ENCODE data around the gene ANKLE2. TPM values are rescaled to one million over a fixed set of nuclear protein-coding genes. Genes with fewer than 3 reads are reported as not detected.
A peak's percentile ranks its signal among the peaks of the same experiment; 100 is the strongest.

Gene ANKLE2
- total RNA-seq, 1 experiment from 2014 or later: 80.3 TPM

GRCh38 chr12:132690112-132690511 is 71.5 kb downstream of the ANKLE2 start:
- no peak overlapping the region for H2BK5ac ChIP-seq (ENCODE audit: insufficient read length, low read length)
- Mint-ChIP-seq H3K4me1 (peaks cover 14 to 19% of the 10 kb centered on the region in 2 experiments), H3K36me3 (ENCODE audit: insufficient read depth in 1 of 3, low read depth in 3 of 3) (peaks cover 10 to 25% (median 18%) of the 10 kb centered on the region in 3 experiments; a peak in 6 of 7 replicates), H3K4me3 (peak overlapping the region in 1 of 2 experiments; percentile 3; a peak in 2 of 5 replicates), H3K9me3 (no peaks in the 10 kb centered on the region; a peak in 1 of 5 replicates), H3K27ac (no peak overlapping the region), H3K27me3 (ENCODE audit: low read depth) (peaks cover 6% of the 10 kb centered on the region)
- peaks cover 5% of the 10 kb centered on the region for H3K23me2 ChIP-seq (ENCODE audit: insufficient read length, low read depth, low read length, poor library complexity, severe bottlenecking)
- no peak overlapping the region for H3T11ph ChIP-seq (ENCODE audit: low read length)
- H3K23ac ChIP-seq (ENCODE audit: insufficient read length, low read depth, low read length): no peak overlapping the region
- H3K27me3 ChIP-seq (ENCODE audit: insufficient read depth, low read length): peaks cover 7% of the 10 kb centered on the region
- no peak overlapping the region for H4K5ac ChIP-seq (ENCODE audit: insufficient read length, low read depth, low read length)
- no peak overlapping the region for H2BK15ac ChIP-seq (ENCODE audit: low read depth, low read length)
- H3K27ac ChIP-seq (ENCODE audit: insufficient read length, low read depth, low read length): no peak overlapping the region
- no peaks in the 10 kb centered on the region; the same call in 1 of the 2 replicates for H3K4me1 ChIP-seq (ENCODE audit: insufficient read depth, low read length)
- no peak overlapping the region for H2AK5ac ChIP-seq (ENCODE audit: insufficient read length, low read length)
- no peak overlapping the region for H4K91ac ChIP-seq (ENCODE audit: insufficient read length, low read depth, low read length)
- no peak for DNase-seq
- no peak overlapping the region for H2AFZ ChIP-seq (ENCODE audit: low read length)
- no peak overlapping the region for H3K4ac ChIP-seq (ENCODE audit: low read depth, low read length)
- no peak overlapping the region for H3K14ac ChIP-seq (ENCODE audit: insufficient read depth, low read length)
- no peak overlapping the region for H3K4me2 ChIP-seq (ENCODE audit: insufficient read depth, insufficient read length, low read length)
- no peak overlapping the region for H3K56ac ChIP-seq (ENCODE audit: insufficient read length, low read depth, low read length)
- H3K79me2 ChIP-seq (ENCODE audit: insufficient read depth, low read length): peaks cover 6% of the 10 kb centered on the region; the same call in 1 of the 2 replicates
- H2BK20ac ChIP-seq (ENCODE audit: low read depth, low read length, poor library complexity, severe bottlenecking): no peak overlapping the region
- H3K9me3 ChIP-seq (ENCODE audit: control insufficient read depth, low read depth, low read length): no peaks in the 10 kb centered on the region
- H3K79me1 ChIP-seq (ENCODE audit: insufficient read depth, low read depth, low read length, poor library complexity, severe bottlenecking): no peaks in the 10 kb centered on the region
- H4K8ac ChIP-seq (replicated peaks; ENCODE audit: insufficient read length, low read depth, low read length): no peak overlapping the region
- H3K9ac ChIP-seq (ENCODE audit: extremely low read depth, insufficient read length, low read length): no peak overlapping the region
- H2BK120ac ChIP-seq (ENCODE audit: low read depth, low read length, poor library complexity, severe bottlenecking): no peak overlapping the region
- no peak overlapping the region for H3K18ac ChIP-seq (ENCODE audit: insufficient read length, low read depth, low read length)
- TF ChIP-seq, protein P1, sequence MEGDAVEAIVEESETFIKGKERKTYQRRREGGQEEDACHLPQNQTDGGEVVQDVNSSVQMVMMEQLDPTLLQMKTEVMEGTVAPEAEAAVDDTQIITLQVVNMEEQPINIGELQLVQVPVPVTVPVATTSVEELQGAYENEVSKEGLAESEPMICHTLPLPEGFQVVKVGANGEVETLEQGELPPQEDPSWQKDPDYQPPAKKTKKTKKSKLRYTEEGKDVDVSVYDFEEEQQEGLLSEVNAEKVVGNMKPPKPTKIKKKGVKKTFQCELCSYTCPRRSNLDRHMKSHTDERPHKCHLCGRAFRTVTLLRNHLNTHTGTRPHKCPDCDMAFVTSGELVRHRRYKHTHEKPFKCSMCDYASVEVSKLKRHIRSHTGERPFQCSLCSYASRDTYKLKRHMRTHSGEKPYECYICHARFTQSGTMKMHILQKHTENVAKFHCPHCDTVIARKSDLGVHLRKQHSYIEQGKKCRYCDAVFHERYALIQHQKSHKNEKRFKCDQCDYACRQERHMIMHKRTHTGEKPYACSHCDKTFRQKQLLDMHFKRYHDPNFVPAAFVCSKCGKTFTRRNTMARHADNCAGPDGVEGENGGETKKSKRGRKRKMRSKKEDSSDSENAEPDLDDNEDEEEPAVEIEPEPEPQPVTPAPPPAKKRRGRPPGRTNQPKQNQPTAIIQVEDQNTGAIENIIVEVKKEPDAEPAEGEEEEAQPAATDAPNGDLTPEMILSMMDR (conservative IDR thresholded peaks at IDR 0.05): no peak
- H4K20me1 ChIP-seq (ENCODE audit: control insufficient read depth, insufficient read depth, insufficient read length): no peaks in the 10 kb centered on the region
- WGBS (ENCODE audit: extremely low coverage, insufficient read length, low lambda C conversion rate): no CpG with 5 or more reads among the region's 9 CpGs
- H2BK12ac ChIP-seq (ENCODE audit: insufficient read length, low read depth, low read length): no peak overlapping the region
